HepG2 (cell line): ENCODE data around the gene HECTD2. TPM values are rescaled to one million over a fixed set of nuclear protein-coding genes. Genes with fewer than 3 reads are reported as not detected.

Experiments used
- ATAC-seq: fragments of 200-7000 bp; cut with Tn5 transposase; 3 replicates; pipeline ENCODE4 v1.9.1; 2020; ENCODE audit warnings: mild to moderate bottlenecking, moderate library complexity
- BruUV-seq: library from RNA; stranded (reverse); fragments of 400-500 nt; replicated peaks from 2 replicates; lab custom pipeline; 2021; lab: Mats Ljungman, UMichigan
- CTCF ChIA-PET: fragments of 300-600 bp; formaldehyde crosslinking; extraction: SDS; loops from one replicate; lab custom pipeline; 2021; ENCODE audit warnings: low total read pairs, inconsistent platforms, low intra/inter-chr PET ratio; lab: Yijun Ruan, JAX
- POLR2A ChIA-PET: fragments of 350-600 bp; sonication (Branson Sonifier 250); formaldehyde crosslinking; loops from one replicate; lab custom pipeline; 2020; ENCODE audit warnings: antibody characterized with exemption, inconsistent platforms; lab: Yijun Ruan, JAX
- DNase-seq: peaks from one replicate; pipeline ENCODE4 v3.0.0-alpha.2; 2015; ENCODE audit warnings: low spot score
- FAIRE-seq: peaks from 3 replicates; lab custom pipeline; 2011; peaks lifted over from hg19 to GRCh38; lab: Jason Lieb, UNC
- H2AFZ ChIP-seq: one replicate; pipeline ENCODE4 v1.6.1; 2011; ENCODE audit warnings: low read length, inconsistent platforms
- H3K27ac ChIP-seq: fragments of 300-600 bp; 3 replicates; pipeline ENCODE4 v1.8.0; 2011; ENCODE audit warnings: mixed run types, mild to moderate bottlenecking, mixed read lengths, low read length, inconsistent platforms; ENCODE audit not compliant: insufficient read depth; ENCODE audit errors: extremely low read length
- H3K27me3 ChIP-seq, 2 experiments: fragments of 200-600 bp in 1 of 2; 2 replicates in 1 of 2; 3 replicates in 1 of 2; pipeline versions ENCODE4 v1.6.0 to v1.8.0; 2011; ENCODE audit warnings: low read length in 2 of 2, mild to moderate bottlenecking in 2 of 2, moderate library complexity in 2 of 2, inconsistent platforms in 1 of 2; ENCODE audit not compliant: insufficient read depth in 2 of 2, control insufficient read depth in 1 of 2
- H3K36me3 ChIP-seq, 2 experiments: fragments of 200-600 bp in 1 of 2; replicated peaks in 1 of 2; 2 replicates in 1 of 2; 3 replicates in 1 of 2; pipeline versions ENCODE4 v1.5.1 to v1.8.0; 2011; ENCODE audit warnings: low read length in 2 of 2, inconsistent platforms in 1 of 2; ENCODE audit not compliant: insufficient read depth in 2 of 2, control insufficient read depth in 1 of 2
- H3K4me1 ChIP-seq: 2 replicates; pipeline ENCODE4 v1.5.1; 2012; ENCODE audit warnings: low read length, inconsistent platforms; ENCODE audit not compliant: insufficient read depth
- H3K4me2 ChIP-seq: 2 replicates; pipeline ENCODE4 v1.6.0; 2011; ENCODE audit warnings: low read depth, low read length, inconsistent platforms
- H3K4me3 ChIP-seq, 3 experiments: fragments of 200-600 bp in 1 of 3; sonication (generic), shearing (Covaris generic) in 1 of 3; replicated peaks in 1 of 3; 2 replicates each; pipeline ENCODE4 v1.5.1; 2011 to 2016; ENCODE audit warnings: low read length in 3 of 3, inconsistent platforms in 2 of 3, low read depth in 2 of 3, mild to moderate bottlenecking in 2 of 3, control low read depth in 1 of 3, mixed read lengths in 1 of 3; ENCODE audit not compliant: insufficient read depth in 1 of 3
- H3K79me2 ChIP-seq: one replicate; pipeline ENCODE4 v1.6.1; 2011; ENCODE audit warnings: low read length, inconsistent platforms; ENCODE audit not compliant: insufficient read depth
- H3K9ac ChIP-seq: 2 replicates; pipeline ENCODE4 v1.6.0; 2011; ENCODE audit warnings: mild to moderate bottlenecking, low read depth, low read length, inconsistent platforms; ENCODE audit not compliant: insufficient read depth
- H3K9me3 ChIP-seq: 2 replicates; pipeline ENCODE4 v1.5.1; 2012; ENCODE audit warnings: mild to moderate bottlenecking, low read length
- H4K20me1 ChIP-seq: 2 replicates; pipeline ENCODE4 v1.6.0; 2011; ENCODE audit warnings: inconsistent platforms, mild to moderate bottlenecking, low read length, moderate library complexity; ENCODE audit not compliant: insufficient read depth
- CENPT ChIP-seq: sonication (generic); formaldehyde crosslinking; IDR thresholded peaks from 2 replicates; pipeline ENCODE4 v1.8.0; 2022; ENCODE audit warnings: low read depth, mild to moderate bottlenecking, moderate library complexity, missing genetic modification reagents
- MAFF ChIP-seq: IDR thresholded peaks from 2 replicates; pipeline ENCODE4 v1.6.1; 2011; ENCODE audit warnings: low read depth, low read length, improper control_type of control experiment
- MAFK ChIP-seq, 2 experiments: IDR thresholded peaks in 1 of 2; conservative IDR thresholded peaks in 1 of 2; 2 replicates each; pipeline ENCODE4 v1.6.1; 2011; ENCODE audit warnings: improper control_type of control experiment in 2 of 2, low read length in 2 of 2
- WGBS: methylation state at CpG from one replicate; pipeline ENCODE4 v1.1.6; 2017; ENCODE audit warnings: low lambda C conversion rate; 5-methylcytosine and 5-hydroxymethylcytosine counted together
- in situ Hi-C: cut with HindIII; loops from 2 replicates; pipeline ENCODE4 v1.10.0; 2017; ENCODE audit warnings: low pct_unique_long_range_greater_than_20kb; ENCODE audit not compliant: extremely low pct_ligation_motif_present
- intact Hi-C: fragments of 100-400 bp; cut with micrococcal nuclease; formaldehyde crosslinking; loops from one replicate; pipeline ENCODE4 v1.10.0; 2022; ENCODE audit not compliant: unreplicated experiment
- polyA plus RNA-seq, 8 experiments: library from polyadenylated mRNA; depleted of rRNA in 3 of 8; stranded (reverse) in 7 of 8; unstranded in 1 of 8; fragments of >200 nt; fragmentation: Illumina TruSeq in 4 of 8; extraction: Trizol in 4 of 8; gene quantifications; 2 replicates each; pipeline versions ENCODE4 v1.2.1 to v1.2.3, GENCODE V29; 2011 to 2016; ENCODE audit warnings: low read depth in 4 of 8, missing spikeins in 1 of 8, mixed read lengths in 1 of 8; ENCODE audit not compliant: insufficient read depth in 1 of 8
- total RNA-seq, 5 experiments: library from RNA; depleted of rRNA; stranded (reverse); fragments of >200 nt; fragmentation: Illumina TruSeq; extraction: Trizol; gene quantifications; 2 replicates each; pipeline ENCODE4 v1.2.3, GENCODE V29; 2016; ENCODE audit warnings: low read depth in 1 of 5
- TF ChIP-seq, protein P1 (sequence below): sonication (generic); formaldehyde crosslinking; IDR thresholded peaks from 2 replicates; pipeline ENCODE4 v1.5.0; 2020; ENCODE audit warnings: mild to moderate bottlenecking, missing genetic modification reagents
- TF ChIP-seq, protein P2 (sequence below): sonication (generic); formaldehyde crosslinking; IDR thresholded peaks from 2 replicates; pipeline ENCODE4 v1.5.0; 2020; ENCODE audit warnings: missing genetic modification reagents
- TF ChIP-seq, protein P3 (sequence below), 2 experiments: IDR thresholded peaks; 2 replicates each; pipeline ENCODE4 v1.6.1; 2011 to 2012; ENCODE audit warnings: low read length in 2 of 2, borderline replicate concordance in 1 of 2, low read depth in 1 of 2, mild to moderate bottlenecking in 1 of 2, moderate library complexity in 1 of 2

HECTD2 gene
- total and polyA plus RNA-seq, 2 of the 13 experiments (the other 11 are each of a cell fraction or from before 2014, with no cell fraction given), result 3.2 to 5.2 TPM

DNA sequence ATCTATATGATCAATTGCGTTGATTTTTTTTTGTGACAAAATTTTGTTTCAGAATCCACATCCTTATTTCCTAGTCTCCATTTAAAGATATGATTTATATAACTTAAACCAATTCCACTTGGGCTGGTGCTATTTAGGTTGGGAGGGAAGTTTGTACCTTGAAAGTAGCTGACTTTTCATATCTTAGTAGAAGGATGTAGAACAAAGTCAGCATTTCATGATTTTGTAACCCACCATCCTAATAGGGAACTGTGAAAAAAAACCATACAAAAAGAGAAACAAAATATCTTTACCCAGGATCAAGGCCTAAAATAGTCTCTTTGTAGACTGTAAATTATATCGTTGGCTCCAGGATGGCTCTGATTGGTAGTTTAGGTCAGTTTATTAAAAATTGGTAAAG is 8.3 kb downstream of the HECTD2 start:
- ChIA-PET POLR2A (no interaction called here), CTCF (no interaction called here)
- Histone ChIP-seq H3K4me2 (no peak overlapping the region), H3K9ac (no peak overlapping the region), H3K4me3 (no peak overlapping the region), H3K4me1 (no peaks in the 10 kb centered on the region), H3K27me3 (no peaks in the 10 kb centered on the region), H4K20me1 (no peaks in the 10 kb centered on the region), H2AFZ (no peak overlapping the region), H3K79me2 (no peaks in the 10 kb centered on the region), H3K36me3 (no peaks in the 10 kb centered on the region), H3K9me3 (no peaks in the 10 kb centered on the region), H3K27ac (no peak overlapping the region)
- FAIRE-seq (no peak), ATAC-seq (no peak), DNase-seq (no peak)
- WGBS, result 96% methylated on average over 2 of the region's 2 CpGs
- intact Hi-C loops, result loop anchor here (10.0 kb wide), 1 partner anchor 326 kb away; no protein-coding TSS in a partner anchor
- TF ChIP-seq, protein P1, sequence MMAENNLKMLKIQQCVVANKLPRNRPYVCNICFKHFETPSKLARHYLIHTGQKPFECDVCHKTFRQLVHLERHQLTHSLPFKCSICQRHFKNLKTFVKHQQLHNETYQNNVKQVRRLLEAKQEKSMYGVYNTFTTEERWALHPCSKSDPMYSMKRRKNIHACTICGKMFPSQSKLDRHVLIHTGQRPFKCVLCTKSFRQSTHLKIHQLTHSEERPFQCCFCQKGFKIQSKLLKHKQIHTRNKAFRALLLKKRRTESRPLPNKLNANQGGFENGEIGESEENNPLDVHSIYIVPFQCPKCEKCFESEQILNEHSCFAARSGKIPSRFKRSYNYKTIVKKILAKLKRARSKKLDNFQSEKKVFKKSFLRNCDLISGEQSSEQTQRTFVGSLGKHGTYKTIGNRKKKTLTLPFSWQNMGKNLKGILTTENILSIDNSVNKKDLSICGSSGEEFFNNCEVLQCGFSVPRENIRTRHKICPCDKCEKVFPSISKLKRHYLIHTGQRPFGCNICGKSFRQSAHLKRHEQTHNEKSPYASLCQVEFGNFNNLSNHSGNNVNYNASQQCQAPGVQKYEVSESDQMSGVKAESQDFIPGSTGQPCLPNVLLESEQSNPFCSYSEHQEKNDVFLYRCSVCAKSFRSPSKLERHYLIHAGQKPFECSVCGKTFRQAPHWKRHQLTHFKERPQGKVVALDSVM (CRISPR knock-in tag), result no peak
- TF ChIP-seq MAFK (conservative IDR thresholded peaks at IDR 0.05 in 1 of 2, IDR thresholded peaks at IDR 0.05 in 1 of 2; ENCODE audit: low read length in 2 of 2) (0 out of 4 replicates have a peak, but pooled peaks of 1 of the 2 experiments have one; percentile 38), CENPT (no peak), MAFF (peak; percentile 32; the same call in 1 of the 2 replicates)
- TF ChIP-seq, protein P2, sequence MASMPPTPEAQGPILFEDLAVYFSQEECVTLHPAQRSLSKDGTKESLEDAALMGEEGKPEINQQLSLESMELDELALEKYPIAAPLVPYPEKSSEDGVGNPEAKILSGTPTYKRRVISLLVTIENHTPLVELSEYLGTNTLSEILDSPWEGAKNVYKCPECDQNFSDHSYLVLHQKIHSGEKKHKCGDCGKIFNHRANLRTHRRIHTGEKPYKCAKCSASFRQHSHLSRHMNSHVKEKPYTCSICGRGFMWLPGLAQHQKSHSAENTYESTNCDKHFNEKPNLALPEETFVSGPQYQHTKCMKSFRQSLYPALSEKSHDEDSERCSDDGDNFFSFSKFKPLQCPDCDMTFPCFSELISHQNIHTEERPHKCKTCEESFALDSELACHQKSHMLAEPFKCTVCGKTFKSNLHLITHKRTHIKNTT (CRISPR knock-in tag), result no peak
- TF ChIP-seq, protein P3, sequence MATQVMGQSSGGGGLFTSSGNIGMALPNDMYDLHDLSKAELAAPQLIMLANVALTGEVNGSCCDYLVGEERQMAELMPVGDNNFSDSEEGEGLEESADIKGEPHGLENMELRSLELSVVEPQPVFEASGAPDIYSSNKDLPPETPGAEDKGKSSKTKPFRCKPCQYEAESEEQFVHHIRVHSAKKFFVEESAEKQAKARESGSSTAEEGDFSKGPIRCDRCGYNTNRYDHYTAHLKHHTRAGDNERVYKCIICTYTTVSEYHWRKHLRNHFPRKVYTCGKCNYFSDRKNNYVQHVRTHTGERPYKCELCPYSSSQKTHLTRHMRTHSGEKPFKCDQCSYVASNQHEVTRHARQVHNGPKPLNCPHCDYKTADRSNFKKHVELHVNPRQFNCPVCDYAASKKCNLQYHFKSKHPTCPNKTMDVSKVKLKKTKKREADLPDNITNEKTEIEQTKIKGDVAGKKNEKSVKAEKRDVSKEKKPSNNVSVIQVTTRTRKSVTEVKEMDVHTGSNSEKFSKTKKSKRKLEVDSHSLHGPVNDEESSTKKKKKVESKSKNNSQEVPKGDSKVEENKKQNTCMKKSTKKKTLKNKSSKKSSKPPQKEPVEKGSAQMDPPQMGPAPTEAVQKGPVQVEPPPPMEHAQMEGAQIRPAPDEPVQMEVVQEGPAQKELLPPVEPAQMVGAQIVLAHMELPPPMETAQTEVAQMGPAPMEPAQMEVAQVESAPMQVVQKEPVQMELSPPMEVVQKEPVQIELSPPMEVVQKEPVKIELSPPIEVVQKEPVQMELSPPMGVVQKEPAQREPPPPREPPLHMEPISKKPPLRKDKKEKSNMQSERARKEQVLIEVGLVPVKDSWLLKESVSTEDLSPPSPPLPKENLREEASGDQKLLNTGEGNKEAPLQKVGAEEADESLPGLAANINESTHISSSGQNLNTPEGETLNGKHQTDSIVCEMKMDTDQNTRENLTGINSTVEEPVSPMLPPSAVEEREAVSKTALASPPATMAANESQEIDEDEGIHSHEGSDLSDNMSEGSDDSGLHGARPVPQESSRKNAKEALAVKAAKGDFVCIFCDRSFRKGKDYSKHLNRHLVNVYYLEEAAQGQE (IDR thresholded peaks at IDR 0.05; ENCODE audit: borderline replicate concordance in 1 of 2, low read depth in 1 of 2, low read length in 2 of 2), result no peak
- BruUV-seq, result no TSS peak
- in situ Hi-C loops, result no loop called here
